ENCODE data around the gene CYP1A2. TPM values are rescaled to one million over a fixed set of nuclear protein-coding genes. Genes with fewer than 3 reads are reported as not detected.

Gene CYP1A2
- polyA plus RNA-seq, 1 of the 3 experiments (the other 2 are of a cell fraction): not detected

GRCh38 chr15:74749832-74750231 lies 1.2 kb downstream of the CYP1A2 start:
- H4K20me1 ChIP-seq (ENCODE audit: insufficient read depth): no peaks in the 10 kb centered on the region
- H3K4me3 ChIP-seq (ENCODE audit: low read depth in 2 of 2, low read length in 1 of 2): no peak overlapping the region
- TF ChIP-seq MAX (IDR thresholded peaks at IDR 0.05; ENCODE audit: low read depth) (no peak), NRF1 (IDR thresholded peaks at IDR 0.05; ENCODE audit: low read depth, low read length) (no peak), ZBTB33 (IDR thresholded peaks at IDR 0.05; ENCODE audit: borderline replicate concordance, low read depth) (no peak), SMC3 (IDR thresholded peaks at IDR 0.05; ENCODE audit: low read depth, low read length) (no peak), MEF2A (IDR thresholded peaks at IDR 0.05; ENCODE audit: borderline replicate concordance, low read depth) (no peak), SIN3A (IDR thresholded peaks at IDR 0.05; ENCODE audit: borderline replicate concordance, low read depth, low read length) (no peak), JUND (IDR thresholded peaks at IDR 0.05) (no peak), RFX5 (IDR thresholded peaks at IDR 0.05; ENCODE audit: low read length) (no peak), ELF1 (IDR thresholded peaks at IDR 0.05) (no peak), FOXM1 (IDR thresholded peaks at IDR 0.05; ENCODE audit: low read depth) (no peak)
- TF ChIP-seq, protein P1, sequence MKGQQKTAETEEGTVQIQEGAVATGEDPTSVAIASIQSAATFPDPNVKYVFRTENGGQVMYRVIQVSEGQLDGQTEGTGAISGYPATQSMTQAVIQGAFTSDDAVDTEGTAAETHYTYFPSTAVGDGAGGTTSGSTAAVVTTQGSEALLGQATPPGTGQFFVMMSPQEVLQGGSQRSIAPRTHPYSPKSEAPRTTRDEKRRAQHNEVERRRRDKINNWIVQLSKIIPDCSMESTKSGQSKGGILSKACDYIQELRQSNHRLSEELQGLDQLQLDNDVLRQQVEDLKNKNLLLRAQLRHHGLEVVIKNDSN (IDR thresholded peaks at IDR 0.05; ENCODE audit: borderline replicate concordance, low read depth): no peak
- TF ChIP-seq, protein P2, sequence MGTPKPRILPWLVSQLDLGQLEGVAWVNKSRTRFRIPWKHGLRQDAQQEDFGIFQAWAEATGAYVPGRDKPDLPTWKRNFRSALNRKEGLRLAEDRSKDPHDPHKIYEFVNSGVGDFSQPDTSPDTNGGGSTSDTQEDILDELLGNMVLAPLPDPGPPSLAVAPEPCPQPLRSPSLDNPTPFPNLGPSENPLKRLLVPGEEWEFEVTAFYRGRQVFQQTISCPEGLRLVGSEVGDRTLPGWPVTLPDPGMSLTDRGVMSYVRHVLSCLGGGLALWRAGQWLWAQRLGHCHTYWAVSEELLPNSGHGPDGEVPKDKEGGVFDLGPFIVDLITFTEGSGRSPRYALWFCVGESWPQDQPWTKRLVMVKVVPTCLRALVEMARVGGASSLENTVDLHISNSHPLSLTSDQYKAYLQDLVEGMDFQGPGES (IDR thresholded peaks at IDR 0.05; ENCODE audit: low read depth, low read length): no peak
- TF ChIP-seq, protein P3, sequence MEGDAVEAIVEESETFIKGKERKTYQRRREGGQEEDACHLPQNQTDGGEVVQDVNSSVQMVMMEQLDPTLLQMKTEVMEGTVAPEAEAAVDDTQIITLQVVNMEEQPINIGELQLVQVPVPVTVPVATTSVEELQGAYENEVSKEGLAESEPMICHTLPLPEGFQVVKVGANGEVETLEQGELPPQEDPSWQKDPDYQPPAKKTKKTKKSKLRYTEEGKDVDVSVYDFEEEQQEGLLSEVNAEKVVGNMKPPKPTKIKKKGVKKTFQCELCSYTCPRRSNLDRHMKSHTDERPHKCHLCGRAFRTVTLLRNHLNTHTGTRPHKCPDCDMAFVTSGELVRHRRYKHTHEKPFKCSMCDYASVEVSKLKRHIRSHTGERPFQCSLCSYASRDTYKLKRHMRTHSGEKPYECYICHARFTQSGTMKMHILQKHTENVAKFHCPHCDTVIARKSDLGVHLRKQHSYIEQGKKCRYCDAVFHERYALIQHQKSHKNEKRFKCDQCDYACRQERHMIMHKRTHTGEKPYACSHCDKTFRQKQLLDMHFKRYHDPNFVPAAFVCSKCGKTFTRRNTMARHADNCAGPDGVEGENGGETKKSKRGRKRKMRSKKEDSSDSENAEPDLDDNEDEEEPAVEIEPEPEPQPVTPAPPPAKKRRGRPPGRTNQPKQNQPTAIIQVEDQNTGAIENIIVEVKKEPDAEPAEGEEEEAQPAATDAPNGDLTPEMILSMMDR (IDR thresholded peaks at IDR 0.05): no peak
- WGBS (ENCODE audit: low lambda C conversion rate): 26% methylated on average over 3 of the region's 20 CpGs
- H3K79me2 ChIP-seq (ENCODE audit: insufficient read depth): no peaks in the 10 kb centered on the region
- H3K4me2 ChIP-seq: no peak overlapping the region
- H3K9me2 ChIP-seq: no peaks in the 10 kb centered on the region
- H3K27me3 ChIP-seq (ENCODE audit: insufficient read depth): no peaks in the 10 kb centered on the region
- H3K36me3 ChIP-seq (replicated peaks in 1 of 2; ENCODE audit: control insufficient read depth in 1 of 2, insufficient read depth in 2 of 2, low read length in 1 of 2): no peaks in the 10 kb centered on the region
- ChIA-PET POLR2A (interaction anchor here (0.7 kb wide), 1 partner anchor 118 kb away, joined by 3 read pairs; no protein-coding TSS in a partner anchor), CTCF (interaction anchor here (1.4 to 3.3 kb wide), 4 partner anchors 13 to 126 kb away, joined by 3 to 24 read pairs (median 4); no protein-coding TSS in a partner anchor)
- peaks cover 10% of the 10 kb centered on the region for H3F3A ChIP-seq (replicated peaks; ENCODE audit: insufficient read depth)
- H2AFZ ChIP-seq (ENCODE audit: low read depth): no peak overlapping the region
- no peak overlapping the region for H3K9ac ChIP-seq
- no peaks in the 10 kb centered on the region for H3K9me3 ChIP-seq
- no peak for DNase-seq
- no peaks in the 10 kb centered on the region for H3K4me1 ChIP-seq (ENCODE audit: control insufficient read depth in 1 of 2, insufficient read depth in 2 of 2, low read depth in 1 of 2, low read length in 1 of 2)
- H3K27ac ChIP-seq (ENCODE audit: low read depth in 2 of 2, low read length in 1 of 2): no peak overlapping the region

All from SK-N-SH (cell line).